HL-60 (cell line): ENCODE data around the gene TGM4.

Source experiments
- DNase-seq, 2 experiments: peaks; one replicate each; pipeline ENCODE4 v3.0.0-alpha.2; 2010 to 2020; ENCODE audit warnings: low read depth in 1 of 2, low spot score in 1 of 2
- H3K27ac ChIP-seq: fragments of 250-450 bp; sonication (Bioruptor Pico); replicated peaks from 2 replicates; pipeline ENCODE4 v1.5.1; 2020; ENCODE audit warnings: mild to moderate bottlenecking, moderate library complexity
- H3K27me3 ChIP-seq: fragments of 250-450 bp; sonication (Bioruptor Pico); 2 replicates; pipeline ENCODE4 v1.5.1; 2021; ENCODE audit warnings: mild to moderate bottlenecking, moderate library complexity; ENCODE audit not compliant: insufficient read depth, poor library complexity, severe bottlenecking
- H3K4me3 ChIP-seq: replicated peaks from 2 replicates; pipeline ENCODE4 v1.5.1; 2011; ENCODE audit warnings: mild to moderate bottlenecking, control low read depth, low read length; ENCODE audit not compliant: insufficient read depth
- GABPA ChIP-seq: IDR thresholded peaks from 2 replicates; pipeline ENCODE4 v1.6.1; 2012; ENCODE audit warnings: low read depth
- POLR2AphosphoS5 ChIP-seq: IDR thresholded peaks from 2 replicates; pipeline ENCODE4 v1.6.1; 2012; ENCODE audit warnings: low read depth
- SPI1 ChIP-seq: IDR thresholded peaks from 2 replicates; pipeline ENCODE4 v1.6.1; 2012; ENCODE audit warnings: low read depth, mild to moderate bottlenecking, borderline replicate concordance
- TF ChIP-seq, protein P1 (sequence below): IDR thresholded peaks from one replicate; pipeline ENCODE4 v1.5.1; 2011; ENCODE audit warnings: low read length, control low read depth, inconsistent platforms; ENCODE audit not compliant: insufficient read depth
- TF ChIP-seq, protein P2 (sequence below): IDR thresholded peaks from 2 replicates; pipeline ENCODE4 v1.6.1; 2012; ENCODE audit warnings: low read depth; ENCODE audit not compliant: insufficient replicate concordance

TGM4 gene

GRCh38 chr3:44918087-44918486, 43.7 kb downstream of the TGM4 start:
- H3K4me3 ChIP-seq = no peak overlapping the region
- H3K27ac ChIP-seq = no peak overlapping the region
- no peak for DNase-seq
- TF ChIP-seq, protein P1, sequence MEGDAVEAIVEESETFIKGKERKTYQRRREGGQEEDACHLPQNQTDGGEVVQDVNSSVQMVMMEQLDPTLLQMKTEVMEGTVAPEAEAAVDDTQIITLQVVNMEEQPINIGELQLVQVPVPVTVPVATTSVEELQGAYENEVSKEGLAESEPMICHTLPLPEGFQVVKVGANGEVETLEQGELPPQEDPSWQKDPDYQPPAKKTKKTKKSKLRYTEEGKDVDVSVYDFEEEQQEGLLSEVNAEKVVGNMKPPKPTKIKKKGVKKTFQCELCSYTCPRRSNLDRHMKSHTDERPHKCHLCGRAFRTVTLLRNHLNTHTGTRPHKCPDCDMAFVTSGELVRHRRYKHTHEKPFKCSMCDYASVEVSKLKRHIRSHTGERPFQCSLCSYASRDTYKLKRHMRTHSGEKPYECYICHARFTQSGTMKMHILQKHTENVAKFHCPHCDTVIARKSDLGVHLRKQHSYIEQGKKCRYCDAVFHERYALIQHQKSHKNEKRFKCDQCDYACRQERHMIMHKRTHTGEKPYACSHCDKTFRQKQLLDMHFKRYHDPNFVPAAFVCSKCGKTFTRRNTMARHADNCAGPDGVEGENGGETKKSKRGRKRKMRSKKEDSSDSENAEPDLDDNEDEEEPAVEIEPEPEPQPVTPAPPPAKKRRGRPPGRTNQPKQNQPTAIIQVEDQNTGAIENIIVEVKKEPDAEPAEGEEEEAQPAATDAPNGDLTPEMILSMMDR = no peak
- TF ChIP-seq SPI1 = no peak
- no peak for TF ChIP-seq GABPA
- H3K27me3 ChIP-seq = no peaks in the 10 kb centered on the region

DNA sequence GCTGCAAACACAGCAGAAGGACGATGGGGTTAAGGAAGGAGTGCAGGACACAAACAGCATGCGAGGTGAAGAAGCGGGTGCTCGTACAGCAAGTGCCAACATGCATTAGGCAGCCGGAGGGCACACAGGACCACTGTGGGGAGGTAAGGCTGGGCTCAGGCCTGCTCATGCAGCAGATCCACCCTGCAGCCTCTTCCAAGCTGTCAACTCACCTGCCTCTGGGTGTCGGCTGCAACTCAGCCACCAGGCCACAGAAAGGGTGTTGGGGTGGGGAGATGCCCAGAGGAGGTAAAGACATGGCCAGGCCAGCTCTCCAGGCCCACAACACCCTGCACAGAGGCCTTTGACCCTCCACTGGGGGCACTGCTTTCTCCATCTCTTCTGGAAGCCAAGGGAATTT, 44.2 kb downstream of the TGM4 start:
- TF ChIP-seq, protein P2, sequence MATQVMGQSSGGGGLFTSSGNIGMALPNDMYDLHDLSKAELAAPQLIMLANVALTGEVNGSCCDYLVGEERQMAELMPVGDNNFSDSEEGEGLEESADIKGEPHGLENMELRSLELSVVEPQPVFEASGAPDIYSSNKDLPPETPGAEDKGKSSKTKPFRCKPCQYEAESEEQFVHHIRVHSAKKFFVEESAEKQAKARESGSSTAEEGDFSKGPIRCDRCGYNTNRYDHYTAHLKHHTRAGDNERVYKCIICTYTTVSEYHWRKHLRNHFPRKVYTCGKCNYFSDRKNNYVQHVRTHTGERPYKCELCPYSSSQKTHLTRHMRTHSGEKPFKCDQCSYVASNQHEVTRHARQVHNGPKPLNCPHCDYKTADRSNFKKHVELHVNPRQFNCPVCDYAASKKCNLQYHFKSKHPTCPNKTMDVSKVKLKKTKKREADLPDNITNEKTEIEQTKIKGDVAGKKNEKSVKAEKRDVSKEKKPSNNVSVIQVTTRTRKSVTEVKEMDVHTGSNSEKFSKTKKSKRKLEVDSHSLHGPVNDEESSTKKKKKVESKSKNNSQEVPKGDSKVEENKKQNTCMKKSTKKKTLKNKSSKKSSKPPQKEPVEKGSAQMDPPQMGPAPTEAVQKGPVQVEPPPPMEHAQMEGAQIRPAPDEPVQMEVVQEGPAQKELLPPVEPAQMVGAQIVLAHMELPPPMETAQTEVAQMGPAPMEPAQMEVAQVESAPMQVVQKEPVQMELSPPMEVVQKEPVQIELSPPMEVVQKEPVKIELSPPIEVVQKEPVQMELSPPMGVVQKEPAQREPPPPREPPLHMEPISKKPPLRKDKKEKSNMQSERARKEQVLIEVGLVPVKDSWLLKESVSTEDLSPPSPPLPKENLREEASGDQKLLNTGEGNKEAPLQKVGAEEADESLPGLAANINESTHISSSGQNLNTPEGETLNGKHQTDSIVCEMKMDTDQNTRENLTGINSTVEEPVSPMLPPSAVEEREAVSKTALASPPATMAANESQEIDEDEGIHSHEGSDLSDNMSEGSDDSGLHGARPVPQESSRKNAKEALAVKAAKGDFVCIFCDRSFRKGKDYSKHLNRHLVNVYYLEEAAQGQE = no peak
- no peak for TF ChIP-seq SPI1
- no peak for TF ChIP-seq POLR2AphosphoS5
- TF ChIP-seq, protein P1 = no peak
- TF ChIP-seq GABPA = no peak
- DNase-seq = no peak
- H3K27ac ChIP-seq = no peak overlapping the region
- H3K27me3 ChIP-seq = no peaks in the 10 kb centered on the region
- H3K4me3 ChIP-seq = no peak overlapping the region

GRCh38 chr3:44920081-44920480, 45.7 kb downstream of the TGM4 start:
- TF ChIP-seq POLR2AphosphoS5 (no peak), SPI1 (no peak), GABPA (no peak)
- TF ChIP-seq, protein P1 = no peak
- TF ChIP-seq, protein P2 = no peak
- no peak for DNase-seq
- no peak overlapping the region for H3K27ac ChIP-seq
- no peaks in the 10 kb centered on the region for H3K27me3 ChIP-seq
- no peak overlapping the region for H3K4me3 ChIP-seq
